PC-9 (cell line): ENCODE data around the gene HMCES.

Experiments used
- CTCF ChIP-seq: fragments of 200-600 bp; sonication (generic); conservative IDR thresholded peaks from 2 replicates; pipeline ENCODE4 v1.6.1; 2017; ENCODE audit warnings: mixed run types, antibody characterized with exemption, mild to moderate bottlenecking, moderate library complexity
- EZH2 ChIP-seq: fragments of 200-600 bp; sonication (generic); IDR thresholded peaks from 2 replicates; pipeline ENCODE4 v1.8.0; 2017; ENCODE audit warnings: antibody characterized with exemption, low read depth

DNA sequence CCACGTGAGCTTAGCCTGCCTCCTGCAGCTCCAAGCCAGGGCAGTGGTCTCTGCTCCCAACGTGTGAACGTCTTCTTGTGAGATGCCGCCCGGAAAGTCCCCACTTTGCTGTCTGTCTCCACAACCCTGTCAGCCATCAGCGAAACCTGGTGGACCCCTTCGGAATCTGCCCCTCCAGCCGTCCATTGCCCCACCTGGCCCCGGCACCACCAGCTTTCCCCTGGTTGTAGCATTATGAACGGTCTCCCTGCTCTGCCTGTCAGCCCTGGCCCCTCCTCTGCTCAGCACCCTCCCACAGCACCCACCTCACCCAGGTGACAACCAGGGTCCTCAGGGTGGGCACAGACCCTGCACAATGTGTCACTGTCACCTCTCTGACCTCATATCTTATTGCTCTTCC, 71.1 kb downstream of the HMCES start:
- TF ChIP-seq CTCF = no peak
- no peak for TF ChIP-seq EZH2
